ENCODE results near the gene ING3.
"Not testable (repeated sequence)": the region's sequence is repeated elsewhere in the genome, so short reads cannot be mapped to it uniquely, and the experiment has no call there.

Gene ING3

DNA sequence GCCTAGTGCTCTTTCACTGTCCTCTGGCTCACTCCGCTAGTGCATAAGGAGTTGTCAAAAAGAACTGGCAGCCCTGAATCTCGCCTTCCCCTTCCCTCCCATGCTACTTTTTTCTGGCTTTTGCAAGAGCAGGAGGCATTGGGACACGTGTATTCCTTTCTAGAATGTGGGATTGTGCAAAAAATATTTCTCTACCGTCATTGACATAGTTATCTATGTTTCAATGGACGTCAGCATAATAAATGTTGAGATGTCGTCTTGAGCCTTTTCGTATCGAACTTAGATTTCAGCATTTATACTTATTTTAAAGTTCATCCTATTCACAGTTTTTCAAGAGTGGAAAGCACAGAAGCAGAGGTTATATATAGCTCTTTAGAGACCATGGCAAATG lies 727 bp downstream of the ING3 start:
- DNase-seq (ENCODE audit: low read depth in 2 of 2): no peak

DNA sequence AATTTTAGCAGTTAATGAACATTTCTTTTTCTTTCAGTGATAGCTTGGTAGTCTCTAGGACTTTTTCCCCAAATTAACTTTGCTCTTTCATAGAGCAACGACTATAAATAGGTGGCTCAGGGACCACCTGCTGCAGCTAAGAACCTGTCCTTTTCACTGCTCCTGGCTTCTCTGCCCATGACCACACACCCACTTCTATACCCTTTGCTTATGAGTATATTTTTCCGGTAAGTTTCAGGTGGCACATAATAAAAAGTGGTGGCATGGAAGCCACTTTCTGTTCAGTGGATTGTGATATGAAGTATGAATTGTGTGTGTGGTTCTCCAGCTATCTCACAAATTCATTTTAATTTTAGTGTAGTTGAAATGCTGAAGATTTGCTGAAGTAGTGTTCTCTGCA lies 1.2 kb downstream of the ING3 start:
- no peak for DNase-seq (ENCODE audit: low read depth in 2 of 2)

DNA sequence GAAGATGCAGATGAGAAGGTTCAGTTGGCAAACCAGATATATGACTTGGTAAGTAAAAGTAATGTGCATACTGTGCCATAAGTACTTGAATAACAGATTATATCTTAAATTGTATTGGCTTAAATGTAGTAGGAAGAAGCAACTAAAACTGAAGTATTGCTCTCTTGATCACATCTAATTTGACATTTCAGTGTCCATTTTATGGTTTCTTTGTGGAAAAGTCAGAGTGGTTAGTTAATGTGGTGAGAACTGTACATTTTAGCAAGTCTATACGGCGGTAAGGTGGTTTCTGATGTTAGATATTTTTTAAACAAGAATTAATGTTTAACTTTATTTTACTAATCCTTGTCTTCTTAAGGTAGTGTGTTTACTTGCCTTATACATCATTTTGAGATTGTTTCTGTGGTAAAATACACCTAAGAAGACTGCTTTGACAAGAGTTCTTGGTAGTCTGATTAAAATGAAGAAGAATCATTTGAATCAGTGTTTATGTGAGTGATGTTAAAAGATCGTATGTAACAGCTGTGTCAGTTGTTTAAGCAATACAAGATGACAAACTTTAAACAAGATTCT lies 5.1 kb downstream of the ING3 start:
- no peak for DNase-seq (ENCODE audit: low read depth in 2 of 2)

DNA sequence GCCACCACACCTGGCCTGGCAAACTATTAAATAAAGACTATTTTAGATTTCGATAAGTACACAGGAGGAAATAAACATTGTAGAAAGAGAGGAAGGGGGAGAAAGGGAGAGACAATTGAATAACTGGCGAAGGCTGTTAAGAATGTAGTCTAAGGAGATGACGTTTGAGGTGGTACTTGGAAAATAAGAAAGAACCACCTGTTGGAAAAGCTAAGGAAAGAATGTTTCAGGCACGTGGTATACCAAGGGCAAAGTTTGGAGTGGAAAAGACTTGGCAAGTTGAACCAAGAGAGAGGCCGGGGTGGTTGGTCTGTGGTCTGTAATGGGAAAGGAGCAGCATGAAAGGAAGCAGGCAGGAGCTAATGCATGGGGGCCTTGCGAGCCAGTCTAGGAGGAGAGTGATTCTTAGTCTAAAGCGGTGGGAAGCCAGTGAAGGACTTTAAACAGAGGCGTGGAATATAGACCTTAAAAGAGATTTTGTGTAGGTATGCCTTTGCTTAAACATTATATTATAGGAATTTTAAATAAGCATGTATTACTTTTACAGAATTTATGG lies 9.4 kb downstream of the ING3 start:
- no peak for DNase-seq (ENCODE audit: low read depth in 2 of 2)

DNA sequence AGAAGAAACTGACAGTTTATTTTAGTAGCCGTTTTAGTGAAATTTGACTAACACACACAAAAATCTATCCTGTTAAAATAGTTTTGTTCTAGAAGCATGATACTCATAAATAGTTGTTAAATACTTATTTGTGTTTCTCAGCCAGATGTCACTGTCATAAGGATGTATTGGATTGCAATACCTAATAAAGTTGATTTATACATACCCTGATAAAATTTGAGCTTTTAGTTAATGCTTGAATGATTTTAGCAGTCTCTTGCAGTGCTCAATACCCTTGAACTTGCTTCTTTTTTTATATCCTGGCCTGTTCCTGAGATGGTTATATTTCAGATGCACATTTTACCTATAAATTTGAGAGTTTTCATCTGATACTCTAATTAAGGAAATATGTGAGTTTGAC lies 10.1 kb downstream of the ING3 start:
- DNase-seq (ENCODE audit: low read depth in 2 of 2): no peak

DNA sequence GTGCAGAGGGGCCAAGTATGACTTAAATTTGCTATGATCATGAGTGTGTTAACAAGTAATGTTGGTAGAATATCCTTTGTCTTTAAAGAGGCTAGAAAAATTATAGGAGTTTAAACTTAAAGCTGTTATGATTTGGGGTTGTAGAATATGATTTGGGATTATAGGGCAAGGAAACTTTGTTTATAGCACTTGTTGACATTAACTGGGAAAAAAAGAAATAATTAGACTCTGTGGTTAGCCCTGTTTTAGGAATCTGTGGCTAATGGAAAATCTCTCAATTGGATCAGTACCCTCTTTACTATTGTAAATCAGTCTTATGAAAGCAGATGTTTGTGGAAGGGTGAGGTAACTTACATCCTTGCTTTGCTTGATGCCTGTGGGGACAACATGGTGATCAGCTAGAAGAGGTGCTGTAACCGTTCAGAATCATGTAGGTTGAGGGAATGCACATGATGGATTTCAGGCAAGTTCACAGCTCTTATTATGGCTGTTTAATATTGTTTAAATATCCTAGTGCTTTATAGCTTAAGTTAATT lies 11.1 kb downstream of the ING3 start:
- DNase-seq (ENCODE audit: low read depth in 2 of 2): no peak

DNA sequence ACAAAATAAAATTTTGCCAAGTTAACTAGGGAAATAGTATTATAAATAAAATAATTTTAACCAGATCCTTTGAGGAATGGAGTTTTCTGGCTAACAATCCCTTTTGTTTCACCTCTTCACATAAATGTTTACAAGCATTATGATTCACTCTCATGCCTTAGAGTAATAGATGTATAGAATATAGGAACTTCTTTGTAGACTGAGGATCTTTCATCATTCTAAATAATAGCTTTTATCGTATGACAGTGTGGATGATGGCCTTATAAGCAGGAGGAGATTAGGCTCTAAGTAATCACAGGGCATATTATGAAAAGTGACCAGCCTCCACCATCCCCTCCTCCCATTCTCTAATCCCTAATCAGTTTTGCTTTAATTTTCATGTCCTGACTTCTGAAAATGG lies 13.5 kb downstream of the ING3 start:
- no peak for DNase-seq (ENCODE audit: low read depth in 2 of 2)

DNA sequence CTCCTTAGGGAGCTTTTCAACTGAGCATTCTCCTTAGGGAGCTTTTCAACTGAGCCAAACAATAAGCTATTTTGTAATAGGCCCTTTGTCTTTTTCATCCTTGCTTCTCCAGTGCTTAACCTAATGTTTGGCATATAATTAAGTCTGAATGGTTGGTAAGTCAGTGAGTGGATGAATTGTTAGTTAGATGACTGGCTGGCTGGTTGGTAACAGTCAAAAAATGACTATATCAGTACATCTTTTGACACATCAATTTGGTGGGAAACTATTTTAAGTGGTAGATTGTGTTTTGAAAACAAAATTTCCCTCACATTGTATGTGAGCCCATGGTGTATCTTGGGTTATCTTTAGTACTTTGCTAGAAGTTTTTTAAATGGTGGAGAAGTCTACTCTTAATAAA lies 16.4 kb downstream of the ING3 start:
- DNase-seq (ENCODE audit: low read depth in 2 of 2): no peak

DNA sequence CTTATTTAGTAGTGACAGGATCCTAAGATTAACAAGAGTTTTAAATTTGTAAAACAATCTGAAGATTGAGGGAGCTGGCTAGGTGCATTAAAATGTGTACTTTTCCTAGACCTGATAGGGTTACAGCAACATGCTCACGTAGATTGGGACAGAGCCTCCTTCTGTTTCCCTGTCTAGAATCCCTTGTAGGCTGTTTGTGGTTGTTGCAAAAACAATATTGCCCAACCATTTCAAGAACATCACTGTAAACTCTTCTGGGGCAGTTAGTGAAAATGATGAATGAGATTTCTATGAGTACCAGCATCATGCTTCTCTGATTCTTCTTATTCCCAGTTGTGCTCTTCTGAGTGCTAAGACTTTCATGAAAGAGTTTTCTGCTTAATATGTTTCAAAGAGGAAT lies 23.3 kb downstream of the ING3 start:
- DNase-seq (ENCODE audit: low read depth in 2 of 2): no peak

DNA sequence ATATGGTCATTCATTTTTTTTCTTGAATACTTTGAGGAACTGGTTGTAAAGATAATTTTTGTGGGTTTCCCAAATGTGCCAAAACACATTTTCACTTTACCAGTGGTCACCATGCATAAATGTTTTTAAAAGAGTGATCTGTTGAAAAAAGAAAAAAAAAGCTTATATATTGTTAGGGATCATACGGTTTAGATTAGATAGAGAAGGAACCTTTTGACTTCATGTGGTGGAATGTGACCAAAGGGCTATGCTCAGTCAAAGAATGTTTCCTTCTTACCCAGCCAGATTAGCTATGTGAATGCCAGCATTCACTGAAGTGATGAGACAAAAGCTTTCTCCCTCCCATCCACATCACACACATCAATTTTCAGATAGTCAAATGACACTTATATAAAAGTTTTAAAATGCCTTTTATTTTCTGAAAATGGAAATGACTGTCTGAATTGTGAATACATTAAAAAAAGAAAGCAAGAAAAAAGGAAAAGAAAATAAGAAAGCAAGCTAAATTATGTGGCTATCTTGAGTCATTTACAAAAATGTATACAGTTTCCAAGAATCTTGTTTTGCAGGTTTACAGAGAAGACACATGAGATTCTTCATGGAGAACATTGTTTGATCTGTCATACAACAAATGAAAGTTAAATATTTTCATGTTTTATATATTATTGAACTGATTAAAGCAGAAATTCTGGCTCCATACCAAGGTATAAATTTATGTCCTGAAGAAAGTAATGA lies 29.4 kb downstream of the ING3 start:
- no peak for DNase-seq (ENCODE audit: low read depth in 2 of 2)

DNA sequence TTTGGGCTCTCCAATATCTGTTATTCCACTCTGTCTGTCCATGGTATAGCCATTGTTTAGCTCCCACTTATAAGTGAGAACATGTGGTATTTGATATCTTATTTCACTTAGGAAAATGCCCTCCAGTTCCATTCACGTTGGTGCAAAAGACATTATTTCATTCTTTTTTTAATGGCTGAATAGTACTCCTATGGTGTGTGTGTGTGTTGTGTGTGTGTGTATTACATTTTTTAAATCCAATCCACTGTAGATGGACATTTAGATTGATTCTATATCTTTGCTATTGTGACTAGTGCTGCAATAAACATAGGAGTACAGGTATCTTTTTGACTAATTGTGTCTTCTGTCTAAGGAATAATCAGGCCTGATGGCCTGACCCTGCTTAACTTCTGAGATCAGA lies 30.5 kb downstream of the ING3 start:
- no peak for DNase-seq (ENCODE audit: low read depth in 2 of 2)

DNA sequence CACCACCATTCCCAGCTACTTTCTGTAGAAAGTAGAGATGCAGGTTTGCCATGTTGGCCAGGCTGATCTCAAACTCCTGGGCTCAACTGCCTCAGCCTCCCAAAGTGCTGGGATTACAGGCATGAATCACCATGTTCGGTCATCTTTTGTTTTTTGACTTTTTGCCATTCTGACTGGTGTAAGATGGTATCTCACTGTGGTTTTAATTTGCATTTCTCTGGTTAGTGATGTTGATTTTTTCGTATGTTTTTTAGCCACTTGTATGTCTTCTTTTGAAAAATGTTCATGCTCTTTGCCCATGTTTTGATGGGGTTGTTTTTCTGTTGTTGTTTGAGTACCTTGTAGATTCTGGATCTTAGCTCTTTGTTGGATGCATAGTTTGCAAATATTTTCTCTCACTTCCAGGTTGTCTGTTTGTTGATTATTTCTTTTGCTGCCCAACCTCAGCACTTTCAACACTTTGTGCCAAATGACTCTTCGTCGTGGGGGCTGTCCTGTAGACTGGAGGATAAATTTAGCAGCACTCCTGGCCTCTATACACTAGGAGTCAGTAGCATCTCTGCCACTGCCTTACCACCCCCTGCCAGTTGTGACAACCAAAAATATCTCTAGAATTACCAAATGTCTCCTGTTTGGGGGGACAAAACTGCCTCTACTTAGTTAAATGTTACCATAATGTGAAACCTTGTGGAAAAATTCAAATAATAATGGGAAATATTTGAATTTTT lies 31.5 kb downstream of the ING3 start:
- no peak for DNase-seq (ENCODE audit: low read depth in 2 of 2)

DNA sequence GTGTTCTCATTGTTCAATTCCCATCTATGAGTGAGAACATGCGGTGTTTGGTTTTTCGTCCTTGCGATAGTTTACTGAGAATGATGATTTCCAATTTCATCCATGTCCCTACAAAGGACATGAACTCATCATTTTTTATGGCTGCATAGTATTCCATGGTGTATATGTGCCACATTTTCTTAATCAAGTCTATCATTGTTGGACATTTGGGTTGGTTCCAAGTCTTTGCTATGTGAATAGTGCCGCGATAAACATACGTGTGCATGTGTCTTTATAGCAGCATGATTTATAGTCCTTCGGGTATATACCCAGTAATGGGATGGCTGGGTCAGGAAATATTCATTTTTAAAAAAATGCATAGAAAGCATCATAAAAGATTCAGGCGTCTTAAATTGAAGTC lies 33.0 kb downstream of the ING3 start:
- not testable (repeated sequence) for DNase-seq (ENCODE audit: low read depth in 2 of 2)

DNA sequence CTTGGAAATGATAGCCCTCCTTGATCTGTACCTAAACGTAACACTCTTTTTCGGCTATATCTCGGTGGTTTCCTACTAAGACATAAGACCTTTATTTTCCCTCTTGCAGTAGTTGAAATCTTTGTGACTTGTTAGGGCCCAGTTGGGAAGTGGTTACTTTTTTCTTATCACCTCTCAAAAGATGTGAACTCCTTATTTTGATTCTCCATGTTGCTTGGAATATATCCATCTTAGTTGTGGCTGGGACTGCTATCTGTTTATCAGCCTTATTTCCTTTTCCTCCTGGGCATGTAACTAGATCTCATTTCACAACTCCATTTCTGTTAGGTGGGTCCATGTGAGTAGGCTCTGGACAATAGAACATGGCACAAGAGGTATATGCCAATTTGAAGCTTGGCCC lies 33.8 kb downstream of the ING3 start:
- DNase-seq (ENCODE audit: low read depth in 2 of 2): no peak

DNA sequence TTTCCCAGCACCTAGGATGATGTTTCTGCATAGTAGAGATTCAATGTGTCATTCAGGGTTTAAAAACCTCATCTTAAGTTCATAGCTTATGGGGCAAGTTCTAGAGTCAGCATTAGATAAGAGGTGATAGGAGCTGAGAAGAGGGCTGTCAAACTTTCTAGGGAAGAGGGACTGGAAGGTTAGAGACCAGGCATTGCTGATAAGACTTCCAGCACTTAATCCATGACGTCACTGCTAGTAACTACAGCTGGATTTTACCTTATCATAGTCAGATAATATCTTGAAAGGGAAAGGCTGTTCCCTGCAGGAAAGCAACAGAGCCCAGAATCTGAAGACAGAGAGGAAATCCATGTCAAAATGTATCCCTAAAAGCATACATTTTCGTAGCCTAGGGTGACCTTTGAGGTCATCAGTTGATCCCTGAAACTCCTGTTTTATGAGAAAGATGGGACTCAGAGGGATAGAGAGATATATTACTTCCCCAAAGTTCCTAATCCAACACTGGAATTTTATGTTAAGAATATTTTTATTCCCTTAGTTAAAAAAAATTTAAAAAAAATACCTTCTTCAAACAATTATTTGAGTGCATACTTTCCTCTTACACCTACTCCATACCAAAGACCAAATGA lies 34.7 kb downstream of the ING3 start:
- no peak for DNase-seq (ENCODE audit: low read depth in 2 of 2)

DNA sequence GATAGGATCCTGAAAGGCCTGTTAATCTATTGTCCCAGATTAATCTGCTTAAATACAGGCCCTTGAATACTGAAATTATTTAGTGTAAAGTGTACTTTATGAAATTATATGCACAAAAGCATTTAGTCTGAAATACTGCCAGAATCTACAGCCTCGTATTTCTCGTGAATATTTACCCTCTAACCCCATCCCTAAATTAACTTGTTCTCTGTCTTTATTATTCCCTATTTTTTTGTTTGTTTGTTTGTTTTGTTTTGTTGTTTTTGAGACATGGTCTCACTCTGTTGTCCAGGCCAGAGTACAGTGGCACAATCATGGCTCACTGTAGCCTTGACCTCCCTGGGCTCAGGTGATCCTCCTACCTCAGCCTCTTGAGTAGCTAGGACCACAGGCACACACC lies 35.3 kb downstream of the ING3 start:
- no peak for DNase-seq (ENCODE audit: low read depth in 2 of 2)

DNA sequence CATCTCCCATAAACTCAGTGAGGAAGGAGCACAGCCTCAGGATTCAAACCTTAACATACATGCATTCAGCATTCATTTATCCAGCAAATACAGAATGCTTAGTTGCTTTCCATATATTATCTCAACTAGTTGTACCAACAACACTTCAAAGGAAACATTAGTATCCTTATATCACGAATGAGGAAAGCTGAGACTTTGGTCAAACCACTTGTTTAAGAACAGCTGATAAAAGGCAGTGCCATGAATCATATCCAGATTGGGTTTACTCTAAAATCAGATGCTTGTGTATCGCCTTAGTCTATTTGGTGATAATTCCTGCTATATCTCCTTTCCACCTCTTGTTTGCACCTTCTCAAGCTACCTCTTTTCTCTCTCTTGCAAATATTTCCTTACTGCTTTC lies 36.1 kb downstream of the ING3 start:
- no peak for DNase-seq (ENCODE audit: low read depth in 2 of 2)

DNA sequence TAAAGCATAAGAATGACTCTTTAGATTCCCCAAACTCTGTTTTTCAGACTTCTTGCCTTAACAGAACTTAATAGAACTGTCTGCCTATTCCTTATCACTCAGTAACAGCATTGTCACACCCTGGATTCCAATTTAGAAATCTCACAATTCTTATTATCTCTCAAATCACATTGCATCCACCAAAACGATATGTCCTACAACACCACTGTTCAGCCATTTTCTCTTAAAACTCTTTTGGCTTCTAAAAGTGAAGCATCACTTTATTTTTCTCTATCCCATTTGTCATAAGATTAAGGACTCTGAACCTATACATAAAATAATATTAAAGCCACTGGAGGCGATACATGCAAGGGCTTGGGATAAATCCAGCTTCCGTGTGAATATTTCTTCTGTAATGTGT lies 36.7 kb downstream of the ING3 start:
- no peak for DNase-seq (ENCODE audit: low read depth in 2 of 2)

DNA sequence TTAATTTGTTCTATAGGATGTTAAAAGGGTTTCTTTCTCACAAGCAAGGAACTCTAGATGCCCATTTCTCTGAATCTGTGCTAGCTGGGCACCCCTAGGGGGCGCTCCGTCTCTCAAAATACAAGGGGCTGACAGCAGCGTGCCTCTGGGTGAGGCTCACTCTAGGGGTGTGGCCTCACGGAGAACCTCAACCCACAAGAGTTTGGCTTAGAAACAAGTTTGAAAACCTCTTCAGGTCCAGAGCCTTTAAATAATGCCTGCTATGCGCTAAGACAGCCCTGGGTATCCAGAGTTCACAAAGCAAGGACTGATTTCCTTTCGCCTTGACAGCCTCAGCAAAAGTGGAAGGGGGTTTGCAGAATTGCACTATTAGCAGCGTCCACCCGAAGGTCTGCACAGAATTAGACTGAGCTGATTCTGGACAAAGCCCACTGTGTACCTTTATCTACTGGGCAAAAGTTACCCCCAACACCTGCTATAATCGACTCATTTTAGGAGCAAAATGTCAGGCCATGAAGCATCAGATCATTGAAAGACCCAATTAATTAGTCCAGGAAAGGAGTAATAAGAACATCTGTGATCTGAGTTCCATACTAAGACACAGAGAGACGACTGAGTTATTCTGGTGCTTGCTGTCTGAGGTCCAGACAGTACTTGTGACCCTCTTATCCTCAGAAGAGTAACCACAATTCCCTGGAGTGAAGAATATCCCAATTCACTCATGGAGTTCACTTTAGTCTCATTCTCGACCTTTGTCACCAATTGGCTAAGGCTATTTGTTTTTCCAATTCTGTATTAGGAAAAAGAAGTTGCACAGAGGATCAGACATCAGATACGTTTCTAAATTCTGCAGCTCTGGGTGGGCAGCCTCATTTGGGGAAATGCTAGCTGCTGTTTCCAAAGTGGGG lies 37.4 kb downstream of the ING3 start:
- peak; percentile 53 to 55 for DNase-seq (ENCODE audit: low read depth in 2 of 2)

DNA sequence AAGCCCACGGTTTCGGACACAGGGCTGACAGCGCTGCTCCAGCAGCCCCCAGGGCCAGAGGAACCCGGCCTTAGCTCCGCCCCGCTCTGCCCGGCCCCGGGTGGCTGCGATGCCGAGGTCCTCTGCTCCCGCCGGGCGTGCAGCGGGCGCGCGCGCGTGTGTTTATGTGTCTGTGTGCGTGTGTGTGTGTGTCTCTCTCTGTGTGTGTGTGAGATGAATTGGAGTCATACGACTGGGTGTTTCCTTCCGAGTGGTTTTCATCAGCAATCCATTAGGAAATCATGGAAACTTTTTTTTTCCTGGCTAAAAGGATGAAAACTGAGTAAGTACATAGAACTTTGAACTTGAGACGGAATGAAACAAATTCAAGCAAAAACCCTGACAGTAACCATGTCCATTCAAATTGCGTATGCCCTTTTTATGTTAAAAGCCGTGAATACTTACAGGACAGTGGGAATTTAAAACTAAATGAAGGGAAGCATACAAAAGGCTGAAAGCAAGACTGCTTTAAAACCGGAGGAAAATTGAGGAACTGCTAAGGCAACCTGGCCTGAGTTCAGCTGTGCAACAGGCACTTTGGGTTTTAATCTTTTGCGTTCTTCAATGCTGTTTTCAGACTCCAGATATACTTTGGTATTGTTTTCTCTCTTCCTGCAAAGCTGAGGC lies 38.1 kb downstream of the ING3 start, which contains the start of gene CPED1:
Gene CPED1, plus strand, starts transcription at position 121 of the 666 bp plus-strand sequence. CDS start 911 bp downstream, outside the sequence.
- no peak for DNase-seq (ENCODE audit: low read depth in 2 of 2)

Measured in stimulated activated CD8-positive, alpha-beta memory T cell treated with anti-CD3 and anti-CD28 coated beads, Interleukin-15, amount 100 ng/mL, for 4 hours (primary cell).